Mucosa of descending colon (tissue), 3 donors: Measurements from ENCODE around the gene KIAA0319L. TPM values are rescaled to one million over a fixed set of nuclear protein-coding genes. Genes with fewer than 3 reads are reported as not detected.

Experiments
- ATAC-seq: fragments of 200-7000 bp; cut with Tn5 transposase; one replicate; pipeline ENCODE4 v1.9.1; 2020; ENCODE audit warnings: mild to moderate bottlenecking, moderate library complexity
- DNase-seq, 3 donors: peaks; one replicate each; pipeline ENCODE4 v3.0.0-alpha.2; 2020
- H3K36me3 ChIP-seq: fragments of 200-600 bp; one replicate; pipeline ENCODE4 v1.8.0; 2021; ENCODE audit warnings: low read depth, mild to moderate bottlenecking
- H3K4me1 ChIP-seq: fragments of 200-600 bp; one replicate; pipeline ENCODE4 v1.8.0; 2021; ENCODE audit warnings: low read depth, mild to moderate bottlenecking
- H3K4me3 ChIP-seq: fragments of 200-600 bp; one replicate; pipeline ENCODE4 v1.8.0; 2021; ENCODE audit warnings: mild to moderate bottlenecking
- H3K9me3 ChIP-seq: fragments of 200-600 bp; one replicate; pipeline ENCODE4 v1.8.0; 2021; ENCODE audit warnings: mild to moderate bottlenecking
- CTCF ChIP-seq: fragments of 200-600 bp; IDR thresholded peaks from one replicate; pipeline ENCODE4 v1.8.0; 2022; ENCODE audit warnings: antibody characterized with exemption, mild to moderate bottlenecking
- intact Hi-C, 2 donors: fragments of 100-400 bp; cut with DNase I in 1 of 2; cut with micrococcal nuclease in 1 of 2; formaldehyde crosslinking; loops; one replicate each; pipeline versions ENCODE4 v1.11.0 to v1.11.1; 2022; cut with DNase I, micrococcal nuclease
- total RNA-seq, 3 donors: library from RNA; stranded (reverse); fragmentation: NEBNext Ultra II Directional in 2 of 3; extraction: Animal tissue kit (Norgen Biotek cat#: 25700) in 2 of 3; gene quantifications; one replicate each; pipeline versions ENCODE4 v1.2.1 to v1.2.4, GENCODE V29; 2021 to 2023
- donor health status: DM: no; HTN: no; CAD: no; lungs with moderate emphysema.
- donor health status: DM: no; HTN: no; CAD: no.
- donor health status: DM: no; HTN: yes; CAD: no.

The KIAA0319L gene
- total RNA-seq, 3 donors from 2014 or later, result 59.6 to 84.6 (median 75.7) TPM

- Histone ChIP-seq H3K4me3 (no peak overlapping the region), H3K36me3 (no peaks in the 10 kb centered on the region), H3K4me1 (peaks cover 8% of the 10 kb centered on the region), H3K9me3 (no peaks in the 10 kb centered on the region)
- DNase-seq, result no peak
- intact Hi-C loops, result no loop called here
- TF ChIP-seq CTCF, result no peak
- no peak for ATAC-seq
These were observed 20.5 kb downstream of the KIAA0319L start for GRCh38 chr1:35536556-35537162.

- no peaks in the 10 kb centered on the region for H3K36me3 ChIP-seq
- DNase-seq (no peak), ATAC-seq (no peak)
- intact Hi-C loops, result no loop called here
- H3K4me3 ChIP-seq, result no peak overlapping the region
- peaks cover 7% of the 10 kb centered on the region for H3K4me1 ChIP-seq
- no peaks in the 10 kb centered on the region for H3K9me3 ChIP-seq
- TF ChIP-seq CTCF, result no peak
These were observed 22.0 kb downstream of the KIAA0319L start for GRCh38 chr1:35535243-35535642.

GRCh38 chr1:35533586-35533985, 23.6 kb downstream of the KIAA0319L start:
- H3K4me1 ChIP-seq, result no peaks in the 10 kb centered on the region
- no peaks in the 10 kb centered on the region for H3K36me3 ChIP-seq
- no peaks in the 10 kb centered on the region for H3K9me3 ChIP-seq
- DNase-seq (no peak), ATAC-seq (no peak)
- intact Hi-C loops, result no loop called here
- H3K4me3 ChIP-seq, result no peak overlapping the region
- TF ChIP-seq CTCF, result no peak

- Histone ChIP-seq H3K36me3 (no peaks in the 10 kb centered on the region), H3K4me1 (no peaks in the 10 kb centered on the region), H3K4me3 (no peak overlapping the region), H3K9me3 (no peaks in the 10 kb centered on the region)
- TF ChIP-seq CTCF, result no peak
- intact Hi-C loops, result no loop called here
- no peak for DNase-seq
- no peak for ATAC-seq
These were observed 24.5 kb downstream of the KIAA0319L start for GRCh38 chr1:35532497-35533223.

- intact Hi-C loops, result no loop called here
These were observed 25.8 kb downstream of the KIAA0319L start for GRCh38 chr1:35531368-35531767.

More at GRCh38 chr1:35531368-35531767, 25.8 kb downstream of the KIAA0319L start:
- no peak for TF ChIP-seq CTCF
- Histone ChIP-seq H3K4me1 (no peaks in the 10 kb centered on the region), H3K9me3 (no peaks in the 10 kb centered on the region), H3K4me3 (no peak overlapping the region), H3K36me3 (no peaks in the 10 kb centered on the region)
- ATAC-seq, result no peak
- no peak for DNase-seq
